Neuronal stem cell (in vitro differentiated cells): ENCODE results near the gene SLC22A23.

Experiments
- DNase-seq: peaks from one replicate; pipeline ENCODE4 v3.0.0-alpha.2; 2013; ENCODE audit warnings: low spot score
- H2AFZ ChIP-seq: one replicate; pipeline ENCODE4 v1.6.1; 2013; ENCODE audit warnings: mild to moderate bottlenecking, low read length, inconsistent platforms
- H2AK5ac ChIP-seq: 2 replicates; pipeline ENCODE4 v1.6.1; 2013; ENCODE audit warnings: low read depth, mild to moderate bottlenecking, inconsistent platforms, low read length, moderate library complexity, mixed read lengths
- H2BK120ac ChIP-seq: 2 replicates; pipeline ENCODE4 v1.6.1; 2013; ENCODE audit warnings: low read depth, mild to moderate bottlenecking, inconsistent platforms, low read length, moderate library complexity, mixed read lengths
- H2BK12ac ChIP-seq: one replicate; pipeline ENCODE4 v1.6.1; 2013; ENCODE audit warnings: low read length, inconsistent platforms
- H2BK15ac ChIP-seq: 2 replicates; pipeline ENCODE4 v1.6.1; 2013; ENCODE audit warnings: mild to moderate bottlenecking, low read length, inconsistent platforms, mixed read lengths
- H2BK5ac ChIP-seq: one replicate; pipeline ENCODE4 v1.6.1; 2013; ENCODE audit warnings: inconsistent platforms, mild to moderate bottlenecking, low read length, moderate library complexity
- H3K14ac ChIP-seq: one replicate; pipeline ENCODE4 v1.6.1; 2013; ENCODE audit warnings: low read length, inconsistent platforms
- H3K18ac ChIP-seq: 2 replicates; pipeline ENCODE4 v1.6.1; 2013; ENCODE audit warnings: low read length, inconsistent platforms
- H3K23ac ChIP-seq: 2 replicates; pipeline ENCODE4 v1.6.1; 2013; ENCODE audit warnings: low read depth, mild to moderate bottlenecking, mixed read lengths, low read length, inconsistent platforms; ENCODE audit not compliant: poor library complexity
- H3K27ac ChIP-seq: replicated peaks from 3 replicates; pipeline ENCODE4 v1.5.1; 2013; ENCODE audit warnings: low read length, inconsistent platforms
- H3K27me3 ChIP-seq, 3 experiments: 2 replicates each; pipeline ENCODE4 v1.6.1; 2013; ENCODE audit warnings: low read length in 3 of 3, mild to moderate bottlenecking in 2 of 3, inconsistent platforms in 1 of 3, low read depth in 1 of 3, mixed read lengths in 1 of 3, moderate library complexity in 1 of 3; ENCODE audit not compliant: control insufficient read depth in 3 of 3, insufficient read depth in 3 of 3
- H3K36me3 ChIP-seq, 2 donors: replicated peaks in 1 of 2; 2 replicates each; pipeline ENCODE4 v1.6.1; 2013; ENCODE audit warnings: low read length in 2 of 2; ENCODE audit not compliant: control insufficient read depth in 2 of 2, insufficient read depth in 2 of 2
- H3K4ac ChIP-seq: 2 replicates; pipeline ENCODE4 v1.6.1; 2013; ENCODE audit warnings: inconsistent platforms, mild to moderate bottlenecking, low read length, moderate library complexity
- H3K4me1 ChIP-seq, 2 donors: 1 replicate in 1 of 2; 2 replicates in 1 of 2; pipeline ENCODE4 v1.6.1; 2013; ENCODE audit warnings: low read length in 2 of 2, low read depth in 1 of 2; ENCODE audit not compliant: control insufficient read depth in 2 of 2, insufficient read depth in 1 of 2
- H3K4me2 ChIP-seq: one replicate; pipeline ENCODE4 v1.6.1; 2013; ENCODE audit warnings: mild to moderate bottlenecking, low read length, inconsistent platforms; ENCODE audit not compliant: insufficient read depth, poor library complexity, severe bottlenecking
- H3K4me3 ChIP-seq, 2 donors: 2 replicates each; pipeline ENCODE4 v1.5.1; 2013; ENCODE audit warnings: low read length in 2 of 2, mild to moderate bottlenecking in 2 of 2, inconsistent platforms in 1 of 2, moderate library complexity in 1 of 2
- H3K79me1 ChIP-seq: one replicate; pipeline ENCODE4 v1.6.1; 2013; ENCODE audit warnings: low read depth, mild to moderate bottlenecking, inconsistent platforms, low read length, moderate library complexity
- H3K9ac ChIP-seq: one replicate; pipeline ENCODE4 v1.6.1; 2013; ENCODE audit warnings: mild to moderate bottlenecking, low read depth, low read length, inconsistent platforms; ENCODE audit not compliant: poor library complexity
- H3K9me3 ChIP-seq, 2 donors: replicated peaks in 1 of 2; 2 replicates each; pipeline versions ENCODE3 to v1.6.1; 2013; ENCODE audit warnings: low read length in 2 of 2, mild to moderate bottlenecking in 2 of 2, inconsistent platforms in 1 of 2, low read depth in 1 of 2, mixed read lengths in 1 of 2, moderate library complexity in 1 of 2; ENCODE audit not compliant: control insufficient read depth in 2 of 2, insufficient read depth in 1 of 2
- H4K8ac ChIP-seq: one replicate; pipeline ENCODE4 v1.6.1; 2013; ENCODE audit warnings: low read depth, mild to moderate bottlenecking, inconsistent platforms, low read length, moderate library complexity
- H4K91ac ChIP-seq: one replicate; pipeline ENCODE4 v1.6.1; 2013; ENCODE audit warnings: low read length, low read depth, mild to moderate bottlenecking, inconsistent platforms; ENCODE audit not compliant: poor library complexity
- WGBS, 2 donors: extraction: QIAGEN DNeasy Blood & Tissue Kit; methylation state at CpG; one replicate each; pipeline ENCODE4 v1.1.7; 2013; ENCODE audit warnings: missing lambda C conversion rate in 2 of 2, mixed read lengths in 1 of 2; ENCODE audit not compliant: insufficient read length in 2 of 2, insufficient replicate concordance in 1 of 2; ENCODE audit errors: extremely low coverage in 2 of 2; 5-methylcytosine and 5-hydroxymethylcytosine counted together

Gene SLC22A23

GRCh38 chr6:3391902-3392458 lies 64.9 kb downstream of the SLC22A23 start:
- Histone ChIP-seq H3K4me3 (no peak overlapping the region), H3K27me3 (peaks cover 0 to 2% (median 0%) of the 10 kb centered on the region in 3 experiments), H3K4me2 (no peak overlapping the region), H3K27ac (no peak overlapping the region), H3K4me1 (peaks cover 10 to 16% of the 10 kb centered on the region in 2 donors), H2BK12ac (no peak overlapping the region), H3K79me1 (no peaks in the 10 kb centered on the region), H2AK5ac (no peak overlapping the region), H3K23ac (no peak overlapping the region), H3K9me3 (peaks cover 0 to 13% of the 10 kb centered on the region in 2 donors), H2BK120ac (no peak overlapping the region), H3K9ac (no peak overlapping the region), H3K36me3 (peaks cover 0 to 3% of the 10 kb centered on the region in 2 donors), H4K91ac (no peak overlapping the region), H2BK5ac (no peak overlapping the region), H2BK15ac (no peak overlapping the region), H3K14ac (no peak overlapping the region), H4K8ac (no peak overlapping the region), H2AFZ (no peak overlapping the region), H3K18ac (no peak overlapping the region), H3K4ac (no peak overlapping the region)
- DNase-seq: no peak
- no CpG with 5 or more reads among the region's 3 CpGs for WGBS, 2 donors

GRCh38 chr6:3390698-3391097 lies 66.2 kb downstream of the SLC22A23 start:
- WGBS, 2 donors: no CpG with 5 or more reads among the region's 5 CpGs
- Histone ChIP-seq H3K18ac (no peak overlapping the region), H3K9ac (no peak overlapping the region), H3K27ac (no peak overlapping the region), H4K8ac (no peak overlapping the region), H3K9me3 (peaks cover 0 to 14% of the 10 kb centered on the region in 2 donors), H3K27me3 (peaks cover 0 to 2% (median 0%) of the 10 kb centered on the region in 3 experiments), H3K4me3 (no peak overlapping the region), H3K79me1 (no peaks in the 10 kb centered on the region), H3K23ac (no peak overlapping the region), H3K4me2 (no peak overlapping the region), H3K14ac (no peak overlapping the region), H2BK120ac (no peak overlapping the region), H3K4ac (no peak overlapping the region), H2BK12ac (no peak overlapping the region), H2BK15ac (no peak overlapping the region), H2AK5ac (no peak overlapping the region), H4K91ac (no peak overlapping the region), H2AFZ (no peak overlapping the region), H2BK5ac (no peak overlapping the region), H3K36me3 (peaks cover 0 to 5% of the 10 kb centered on the region in 2 donors), H3K4me1 (peaks cover 10 to 16% of the 10 kb centered on the region in 2 donors)
- no peak for DNase-seq

- no peak overlapping the region for H4K8ac ChIP-seq
- no peak overlapping the region for H2BK120ac ChIP-seq
- H3K27ac ChIP-seq: no peak overlapping the region
- peaks cover 0 to 5% of the 10 kb centered on the region in 2 donors for H3K36me3 ChIP-seq
- DNase-seq: no peak
- no peak overlapping the region for H3K9ac ChIP-seq
- H4K91ac ChIP-seq: no peak overlapping the region
- H3K79me1 ChIP-seq: no peaks in the 10 kb centered on the region
- H2BK5ac ChIP-seq: no peak overlapping the region
- H3K27me3 ChIP-seq: peaks cover 0 to 2% (median 0%) of the 10 kb centered on the region in 3 experiments
- H3K23ac ChIP-seq: no peak overlapping the region
- WGBS, 2 donors: no CpG with 5 or more reads among the region's 15 CpGs
- no peak overlapping the region for H3K4ac ChIP-seq
- H3K18ac ChIP-seq: no peak overlapping the region
- no peak overlapping the region for H2AK5ac ChIP-seq
- H3K4me3 ChIP-seq: no peak overlapping the region
- no peak overlapping the region for H3K14ac ChIP-seq
- no peak overlapping the region for H2BK12ac ChIP-seq
- no peak overlapping the region for H2BK15ac ChIP-seq
- H3K4me1 ChIP-seq: peaks cover 10 to 16% of the 10 kb centered on the region in 2 donors
- H3K4me2 ChIP-seq: no peak overlapping the region
- H3K9me3 ChIP-seq: peaks cover 0 to 14% of the 10 kb centered on the region in 2 donors
- H2AFZ ChIP-seq: no peak overlapping the region
These were observed 67.3 kb downstream of the SLC22A23 start for GRCh38 chr6:3389390-3390167.

- H3K14ac ChIP-seq: no peak overlapping the region
- no peak overlapping the region for H2BK15ac ChIP-seq
- H3K79me1 ChIP-seq: no peaks in the 10 kb centered on the region
- peaks cover 0 to 2% (median 0%) of the 10 kb centered on the region in 3 experiments for H3K27me3 ChIP-seq
- no peak overlapping the region for H3K27ac ChIP-seq
- peaks cover 0 to 14% of the 10 kb centered on the region in 2 donors for H3K9me3 ChIP-seq
- no peak overlapping the region for H2BK120ac ChIP-seq
- no CpG with 5 or more reads among the region's 9 CpGs for WGBS, 2 donors
- no peak overlapping the region for H3K4ac ChIP-seq
- peaks cover 0 to 5% of the 10 kb centered on the region in 2 donors for H3K36me3 ChIP-seq
- H2AK5ac ChIP-seq: no peak overlapping the region
- no peak overlapping the region for H3K9ac ChIP-seq
- no peak overlapping the region for H3K23ac ChIP-seq
- DNase-seq: no peak
- no peak overlapping the region for H3K4me2 ChIP-seq
- no peak overlapping the region for H3K4me3 ChIP-seq
- no peak overlapping the region for H2BK5ac ChIP-seq
- peaks cover 10 to 14% of the 10 kb centered on the region in 2 donors for H3K4me1 ChIP-seq
- no peak overlapping the region for H4K91ac ChIP-seq
- H2BK12ac ChIP-seq: no peak overlapping the region
- H2AFZ ChIP-seq: no peak overlapping the region
- H3K18ac ChIP-seq: no peak overlapping the region
- no peak overlapping the region for H4K8ac ChIP-seq
These were observed 68.1 kb downstream of the SLC22A23 start for GRCh38 chr6:3388786-3389185.
